Neural progenitor cell (in vitro differentiated cells): ENCODE data around the gene PPP2R5D. TPM values are rescaled to one million over a fixed set of nuclear protein-coding genes. Genes with fewer than 3 reads are reported as not detected.

Experiments used
- DNase-seq: peaks from one replicate; pipeline ENCODE4 v3.0.0-alpha.2; 2016; ENCODE audit warnings: low spot score
- H2AFZ ChIP-seq: fragments of 200-600 bp; sonication (generic); replicated peaks from 2 replicates; pipeline ENCODE4 v1.6.1; 2016; ENCODE audit warnings: antibody characterized with exemption
- H3F3A ChIP-seq: fragments of 200-600 bp; sonication (generic); 2 replicates; pipeline ENCODE4 v1.6.1; 2016; ENCODE audit warnings: antibody characterized with exemption, low read depth
- H3K27ac ChIP-seq: fragments of 200-600 bp; sonication (generic); 2 replicates; pipeline ENCODE4 v1.5.1; 2016; ENCODE audit warnings: mild to moderate bottlenecking
- H3K27me3 ChIP-seq: fragments of 200-600 bp; sonication (generic); 2 replicates; pipeline ENCODE4 v1.6.1; 2016; ENCODE audit warnings: mild to moderate bottlenecking, moderate library complexity
- H3K36me3 ChIP-seq: fragments of 200-600 bp; sonication (generic); 2 replicates; pipeline ENCODE4 v1.5.1; 2016
- H3K4me1 ChIP-seq: fragments of 200-600 bp; sonication (generic); 2 replicates; pipeline ENCODE4 v1.6.1; 2016; ENCODE audit warnings: mixed run types
- H3K4me2 ChIP-seq: fragments of 200-600 bp; sonication (generic); 2 replicates; pipeline ENCODE4 v1.6.1; 2016
- H3K4me3 ChIP-seq: fragments of 200-600 bp; sonication (generic); 2 replicates; pipeline ENCODE4 v1.5.1; 2016
- H3K79me2 ChIP-seq: fragments of 200-600 bp; sonication (generic); 2 replicates; pipeline ENCODE4 v1.6.1; 2016; ENCODE audit warnings: low read depth
- H3K9ac ChIP-seq: fragments of 200-600 bp; sonication (generic); 2 replicates; pipeline ENCODE4 v1.6.1; 2016
- H3K9me3 ChIP-seq: fragments of 200-600 bp; sonication (generic); 2 replicates; pipeline ENCODE4 v1.5.1; 2016; ENCODE audit warnings: low read depth
- H4K20me1 ChIP-seq: fragments of 200-600 bp; sonication (generic); 2 replicates; pipeline ENCODE4 v1.6.1; 2016; ENCODE audit warnings: low read depth
- H3K27ac Mint-ChIP-seq: 3 replicates; pipeline ENCODE4 v1.8.0; 2021; ENCODE audit warnings: mixed read lengths
- H3K27me3 Mint-ChIP-seq: 2 replicates; pipeline ENCODE4 v1.8.0; 2022; ENCODE audit warnings: low read depth, mild to moderate bottlenecking, inconsistent platforms, moderate library complexity, mixed read lengths; ENCODE audit not compliant: insufficient read depth
- H3K36me3 Mint-ChIP-seq: 3 replicates; pipeline ENCODE4 v1.8.0; 2021; ENCODE audit warnings: mixed read lengths
- H3K4me1 Mint-ChIP-seq: 3 replicates; pipeline ENCODE4 v1.8.0; 2021; ENCODE audit warnings: mixed read lengths
- H3K4me3 Mint-ChIP-seq: 3 replicates; pipeline ENCODE4 v1.8.0; 2021; ENCODE audit warnings: mild to moderate bottlenecking, moderate library complexity, mixed read lengths
- H3K9me3 Mint-ChIP-seq: 3 replicates; pipeline ENCODE4 v1.8.0; 2020; ENCODE audit warnings: mixed read lengths
- EZH2 ChIP-seq: fragments of 200-600 bp; sonication (generic); IDR thresholded peaks from 2 replicates; pipeline ENCODE4 v1.6.1; 2017; ENCODE audit warnings: antibody characterized with exemption, mild to moderate bottlenecking, moderate library complexity
- EZH2phosphoT487 ChIP-seq: fragments of 200-600 bp; sonication (generic); IDR thresholded peaks from 2 replicates; pipeline ENCODE4 v1.6.1; 2017; ENCODE audit warnings: antibody characterized with exemption
- total RNA-seq: library from RNA; depleted of rRNA; stranded (reverse); fragments of >200 nt; gene quantifications from 2 replicates; pipeline ENCODE4 v1.2.3, GENCODE V29; 2015; ENCODE audit warnings: low replicate concordance
- TF ChIP-seq, protein P1 (sequence below): fragments of 200-600 bp; sonication (generic); IDR thresholded peaks from 2 replicates; pipeline ENCODE4 v1.5.1; 2017; ENCODE audit warnings: antibody characterized with exemption, mild to moderate bottlenecking

The PPP2R5D gene
- total RNA-seq, 1 donor from 2014 or later, result 75.0 TPM

DNA sequence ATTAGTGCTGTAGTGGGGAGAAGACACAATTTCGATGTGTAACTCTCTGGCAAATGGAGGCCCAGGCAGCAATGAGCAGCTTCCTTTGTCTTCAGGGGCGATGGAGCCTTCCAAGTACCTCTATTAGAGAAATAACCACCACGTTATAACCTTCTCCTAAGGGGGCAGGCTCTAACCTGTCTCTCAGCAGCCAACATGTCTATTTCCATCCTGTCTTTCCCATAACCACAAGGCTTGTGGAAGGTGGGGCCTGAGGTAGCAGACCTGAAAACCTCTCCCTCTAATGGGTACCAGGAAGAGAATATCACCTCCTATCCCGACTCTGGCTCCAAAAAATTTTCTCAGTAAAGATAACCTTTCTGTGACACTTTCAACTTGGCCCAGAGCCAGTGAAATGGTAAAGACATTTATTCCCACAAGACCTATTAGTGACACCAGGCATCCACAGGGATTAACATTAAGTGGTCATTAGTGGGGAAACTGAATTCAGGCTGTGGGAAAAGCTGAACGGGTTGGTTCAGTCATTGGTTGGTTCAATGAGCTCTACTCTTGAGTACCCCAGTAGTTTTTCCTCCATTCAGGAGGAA lies 9.4 kb upstream of the PPP2R5D start:
- Histone ChIP-seq H3K36me3 (no peaks in the 10 kb centered on the region), H3K27ac (no peak overlapping the region), H3K4me1 (peaks cover 9% of the 10 kb centered on the region), H3K79me2 (peaks cover 12% of the 10 kb centered on the region), H3K4me3 (no peak overlapping the region), H3F3A (peaks cover 9% of the 10 kb centered on the region), H3K27me3 (no peaks in the 10 kb centered on the region), H3K9me3 (no peaks in the 10 kb centered on the region), H2AFZ (no peak overlapping the region), H3K4me2 (no peak overlapping the region), H4K20me1 (peaks cover 4% of the 10 kb centered on the region), H3K9ac (no peak overlapping the region)
- Mint-ChIP-seq H3K4me3 (no peak overlapping the region), H3K9me3 (no peaks in the 10 kb centered on the region), H3K4me1 (peaks cover 20% of the 10 kb centered on the region), H3K27me3 (peaks cover 4% of the 10 kb centered on the region), H3K27ac (no peak overlapping the region), H3K36me3 (peaks cover 6% of the 10 kb centered on the region)
- TF ChIP-seq, protein P1, sequence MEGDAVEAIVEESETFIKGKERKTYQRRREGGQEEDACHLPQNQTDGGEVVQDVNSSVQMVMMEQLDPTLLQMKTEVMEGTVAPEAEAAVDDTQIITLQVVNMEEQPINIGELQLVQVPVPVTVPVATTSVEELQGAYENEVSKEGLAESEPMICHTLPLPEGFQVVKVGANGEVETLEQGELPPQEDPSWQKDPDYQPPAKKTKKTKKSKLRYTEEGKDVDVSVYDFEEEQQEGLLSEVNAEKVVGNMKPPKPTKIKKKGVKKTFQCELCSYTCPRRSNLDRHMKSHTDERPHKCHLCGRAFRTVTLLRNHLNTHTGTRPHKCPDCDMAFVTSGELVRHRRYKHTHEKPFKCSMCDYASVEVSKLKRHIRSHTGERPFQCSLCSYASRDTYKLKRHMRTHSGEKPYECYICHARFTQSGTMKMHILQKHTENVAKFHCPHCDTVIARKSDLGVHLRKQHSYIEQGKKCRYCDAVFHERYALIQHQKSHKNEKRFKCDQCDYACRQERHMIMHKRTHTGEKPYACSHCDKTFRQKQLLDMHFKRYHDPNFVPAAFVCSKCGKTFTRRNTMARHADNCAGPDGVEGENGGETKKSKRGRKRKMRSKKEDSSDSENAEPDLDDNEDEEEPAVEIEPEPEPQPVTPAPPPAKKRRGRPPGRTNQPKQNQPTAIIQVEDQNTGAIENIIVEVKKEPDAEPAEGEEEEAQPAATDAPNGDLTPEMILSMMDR, result no peak
- TF ChIP-seq EZH2phosphoT487 (no peak), EZH2 (no peak)
- DNase-seq, result no peak

DNA sequence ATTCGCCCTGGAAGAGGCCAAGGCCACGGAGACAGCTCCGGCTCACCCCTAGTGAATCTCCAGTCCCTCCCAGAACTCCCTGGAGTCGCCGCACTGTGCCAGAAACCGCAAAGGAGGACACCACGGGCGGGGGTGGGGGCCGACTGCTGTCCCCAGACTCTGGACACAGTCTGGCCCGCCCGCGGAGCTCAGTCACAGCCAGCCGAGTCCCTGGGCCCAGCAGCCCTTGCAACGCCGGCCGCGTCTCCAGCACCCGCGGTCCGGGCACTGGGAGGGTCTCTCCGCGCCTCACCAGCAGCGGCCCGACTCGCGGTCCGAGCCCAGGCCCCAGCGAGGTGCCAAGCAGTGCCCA lies 5.9 kb upstream of the PPP2R5D start:
- Histone ChIP-seq H3K4me2 (peak overlapping the region; percentile 100), H3F3A (peaks cover 12% of the 10 kb centered on the region), H3K79me2 (peaks cover 12% of the 10 kb centered on the region), H3K36me3 (no peaks in the 10 kb centered on the region), H3K4me3 (peak overlapping the region; percentile 99), H2AFZ (peak overlapping the region; percentile 61), H4K20me1 (peaks cover 4% of the 10 kb centered on the region), H3K9me3 (no peaks in the 10 kb centered on the region), H3K27me3 (no peaks in the 10 kb centered on the region), H3K9ac (peak overlapping the region; percentile 72), H3K27ac (no peak overlapping the region), H3K4me1 (peaks cover 9% of the 10 kb centered on the region)
- H3K36me3 Mint-ChIP-seq, result peaks cover 6% of the 10 kb centered on the region
- H3K4me1 Mint-ChIP-seq, result peaks cover 19% of the 10 kb centered on the region
- peaks cover 4% of the 10 kb centered on the region for H3K27me3 Mint-ChIP-seq
- DNase-seq, result peak; percentile 48
- peak overlapping the region; percentile 88 for H3K4me3 Mint-ChIP-seq
- H3K27ac Mint-ChIP-seq, result no peak overlapping the region
- no peaks in the 10 kb centered on the region for H3K9me3 Mint-ChIP-seq
- no peak for TF ChIP-seq EZH2
- TF ChIP-seq EZH2phosphoT487, result no peak
- TF ChIP-seq, protein P1, result no peak

- H3K4me3 Mint-ChIP-seq, result peak within 1 kb of the TSS; percentile 89
- H3K4me1 ChIP-seq, result peaks cover 9% of the 10 kb centered on the region
- H4K20me1 ChIP-seq, result peaks cover 4% of the 10 kb centered on the region
- H3K79me2 ChIP-seq, result peaks cover 12% of the 10 kb centered on the region
- no peak within 1 kb of the TSS for H3K27ac ChIP-seq
- H3K27me3 ChIP-seq, result no peaks in the 10 kb centered on the region
- peaks cover 17% of the 10 kb centered on the region for H3F3A ChIP-seq
- H3K9ac ChIP-seq, result peak within 1 kb of the TSS; percentile 72
- peak; percentile 95 for DNase-seq
- no peaks in the 10 kb centered on the region for H3K36me3 ChIP-seq
- peak within 1 kb of the TSS; percentile 61 for H2AFZ ChIP-seq
- no peaks in the 10 kb centered on the region for H3K9me3 ChIP-seq
- peaks cover 24% of the 10 kb centered on the region for H3K4me1 Mint-ChIP-seq
- H3K36me3 Mint-ChIP-seq, result peaks cover 2% of the 10 kb centered on the region
- peak within 1 kb of the TSS; percentile 99 for H3K4me3 ChIP-seq
- peak within 1 kb of the TSS; percentile 97 for H3K27ac Mint-ChIP-seq
- peak; percentile 62 for TF ChIP-seq EZH2
- TF ChIP-seq, protein P1, result no peak
- H3K9me3 Mint-ChIP-seq, result no peaks in the 10 kb centered on the region
- H3K27me3 Mint-ChIP-seq, result peaks cover 4% of the 10 kb centered on the region
- peak within 1 kb of the TSS; percentile 100 for H3K4me2 ChIP-seq
These were observed 5.4 kb upstream of the PPP2R5D start, which contains the start of gene PEX6 for GRCh38 chr6:42978839-42979522. PEX6 (minus strand) TSS chr6:42979181; CDS start chr6:42979150, 31 bp downstream.
